Endometrium (tissue), 2 donors: Measurements from ENCODE around the gene TRPM2.
"Not testable (repeated sequence)": the region's sequence is repeated elsewhere in the genome, so short reads cannot be mapped to it uniquely, and the experiment has no call there.

Experiments used
- FAIRE-seq: peaks from 2 replicates; lab custom pipeline; 2012; peaks lifted over from hg19 to GRCh38; lab: Jason Lieb, UNC
- donor health status: control.
- donor health status: control.

TRPM2 gene

DNA sequence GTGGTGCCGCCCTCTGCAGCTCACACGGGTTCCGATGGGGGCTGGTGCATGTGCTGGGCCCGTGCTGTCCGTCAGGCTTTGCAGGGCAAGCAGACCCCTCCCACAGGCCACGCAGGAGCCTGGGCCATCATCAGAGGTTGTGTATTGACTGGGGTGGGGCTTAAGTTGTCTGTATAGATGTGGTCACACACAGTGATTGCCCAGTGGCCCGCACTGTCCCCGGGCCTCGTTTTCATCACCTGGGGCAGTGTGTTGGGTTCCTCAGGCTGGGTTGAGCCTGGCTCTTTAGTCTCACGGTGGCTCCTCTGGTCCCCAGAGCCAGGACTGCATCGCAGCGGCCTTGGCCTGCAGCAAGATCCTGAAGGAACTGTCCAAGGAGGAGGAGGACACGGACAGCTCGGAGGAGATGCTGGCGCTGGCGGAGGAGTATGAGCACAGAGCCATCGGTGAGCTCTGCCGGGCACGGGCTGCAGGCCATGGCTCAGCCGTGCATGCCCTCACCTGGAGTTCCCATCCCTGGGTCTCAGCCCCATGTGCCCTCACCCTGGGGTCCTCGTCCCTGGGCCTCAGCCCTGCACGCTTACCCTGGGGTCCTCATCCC, 44.1 kb downstream of the TRPM2 start:
- no peak for FAIRE-seq

DNA sequence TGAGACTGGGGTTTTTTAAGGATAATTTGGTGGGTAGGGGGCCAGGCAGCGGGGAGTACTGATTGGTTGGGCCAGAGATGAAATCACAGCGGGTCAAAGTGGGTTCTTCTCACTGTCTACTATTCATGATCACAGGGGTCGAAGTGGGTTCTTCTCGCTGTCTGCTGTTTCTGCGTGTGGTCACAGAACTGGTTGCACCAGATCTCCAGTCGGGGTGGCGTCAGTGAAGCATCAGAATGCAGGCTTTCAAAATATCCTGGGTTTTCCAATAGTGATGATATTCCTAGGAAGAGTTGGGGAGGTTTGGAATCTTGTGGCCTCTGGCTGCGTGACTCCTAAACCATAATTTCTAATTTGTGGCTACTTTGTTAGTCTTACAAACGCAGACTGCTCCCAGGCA, 45.1 kb downstream of the TRPM2 start:
- FAIRE-seq: no peak

DNA sequence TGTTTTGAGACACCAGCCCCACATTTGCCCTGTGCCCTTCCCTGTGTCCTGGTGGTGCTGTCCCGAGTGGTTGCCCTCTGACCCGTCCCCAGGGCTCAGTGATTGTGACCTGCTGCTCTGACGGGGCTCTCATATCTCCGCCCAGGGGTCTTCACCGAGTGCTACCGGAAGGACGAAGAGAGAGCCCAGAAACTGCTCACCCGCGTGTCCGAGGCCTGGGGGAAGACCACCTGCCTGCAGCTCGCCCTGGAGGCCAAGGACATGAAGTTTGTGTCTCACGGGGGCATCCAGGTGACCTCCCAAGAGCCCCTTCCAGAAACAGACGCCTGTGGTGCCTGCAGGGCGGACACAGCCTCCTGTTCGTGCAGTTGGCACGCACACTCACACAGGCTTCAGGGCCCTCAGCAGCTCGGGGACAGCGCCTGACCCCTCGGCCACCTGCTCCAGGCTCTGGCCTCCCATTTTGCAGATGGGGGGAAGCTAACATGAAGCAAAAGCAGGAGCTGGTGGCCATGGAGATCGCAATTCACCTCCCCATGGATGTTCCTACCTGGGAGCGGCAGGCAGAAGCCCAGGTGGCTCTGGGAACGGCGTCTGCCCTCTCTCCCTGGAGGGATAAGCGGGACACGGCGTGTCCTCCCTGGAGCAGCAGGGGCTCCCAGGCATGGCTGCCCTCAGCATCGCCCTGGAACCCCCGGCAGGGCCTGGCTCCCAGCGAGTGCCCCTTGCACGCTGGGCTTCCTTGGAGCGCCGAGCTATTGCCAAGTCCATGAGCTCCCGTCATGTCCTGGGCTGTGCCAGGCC, 45.9 kb downstream of the TRPM2 start:
- no peak for FAIRE-seq

DNA sequence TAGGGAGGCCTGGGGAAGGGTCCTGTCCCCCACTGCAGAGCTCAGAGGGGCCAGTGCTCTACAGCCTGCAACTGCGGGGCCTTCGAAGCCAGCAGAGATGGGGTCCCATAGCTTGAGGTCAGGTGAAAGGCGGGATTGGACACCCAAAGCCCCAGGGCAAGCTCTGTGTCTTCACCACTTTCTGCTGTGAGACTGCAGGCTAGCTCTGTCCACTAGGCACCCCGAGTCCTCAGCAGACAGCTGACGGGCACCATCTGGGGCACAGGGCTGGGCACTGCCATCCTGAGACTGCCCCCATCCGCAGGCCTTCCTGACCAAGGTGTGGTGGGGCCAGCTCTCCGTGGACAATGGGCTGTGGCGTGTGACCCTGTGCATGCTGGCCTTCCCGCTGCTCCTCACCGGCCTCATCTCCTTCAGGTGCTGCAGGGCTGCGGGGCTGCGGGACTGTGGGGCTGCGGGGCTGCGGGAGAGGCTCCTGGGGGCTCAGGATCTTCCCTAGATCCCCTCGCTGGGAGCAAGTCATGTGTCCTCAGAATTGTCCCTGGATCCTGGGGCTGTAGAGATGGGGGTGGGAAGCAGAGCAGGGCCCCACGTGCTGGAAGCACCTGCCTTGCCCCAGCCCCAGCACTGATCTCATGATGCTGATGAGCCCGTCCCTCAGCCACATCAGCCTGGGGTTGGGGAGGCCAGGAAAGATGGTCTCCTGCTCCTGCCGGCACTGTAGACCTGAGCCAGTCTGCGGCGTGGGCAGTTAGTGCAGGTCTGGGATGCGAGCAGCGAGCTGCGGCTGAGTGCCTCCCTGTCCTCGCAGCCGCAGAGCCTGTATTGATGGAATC, 46.8 kb downstream of the TRPM2 start:
- FAIRE-seq: no peak

DNA sequence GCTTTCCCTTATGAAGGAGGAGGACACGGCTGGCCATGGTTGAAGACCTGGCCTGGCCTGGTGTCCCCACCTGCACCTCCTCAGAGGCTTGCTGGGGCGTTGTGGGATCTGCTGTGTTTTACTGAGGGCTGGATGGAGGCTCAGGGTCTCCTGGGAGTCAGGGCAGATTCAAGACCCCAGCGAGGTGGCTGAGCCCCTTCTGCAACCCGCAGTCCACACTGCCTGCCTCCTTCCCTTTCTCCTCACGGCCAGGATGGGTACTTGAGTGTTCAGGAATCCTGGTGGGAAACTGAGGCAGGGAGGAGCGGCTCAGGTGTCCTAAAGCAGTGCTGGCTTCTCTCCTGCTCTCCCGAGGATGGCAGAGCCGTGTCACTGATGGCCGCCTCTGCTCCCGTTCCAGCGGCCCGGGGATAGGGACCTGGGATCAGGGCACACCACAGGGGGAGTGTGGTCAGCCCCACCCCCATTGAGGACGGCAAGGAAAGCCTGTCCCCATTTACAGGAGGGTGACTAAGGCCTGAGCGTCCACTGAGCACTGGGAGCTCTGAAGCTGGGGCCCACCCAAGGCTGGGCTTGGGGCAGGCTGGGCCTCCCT, 47.5 kb downstream of the TRPM2 start:
- no peak for FAIRE-seq

DNA sequence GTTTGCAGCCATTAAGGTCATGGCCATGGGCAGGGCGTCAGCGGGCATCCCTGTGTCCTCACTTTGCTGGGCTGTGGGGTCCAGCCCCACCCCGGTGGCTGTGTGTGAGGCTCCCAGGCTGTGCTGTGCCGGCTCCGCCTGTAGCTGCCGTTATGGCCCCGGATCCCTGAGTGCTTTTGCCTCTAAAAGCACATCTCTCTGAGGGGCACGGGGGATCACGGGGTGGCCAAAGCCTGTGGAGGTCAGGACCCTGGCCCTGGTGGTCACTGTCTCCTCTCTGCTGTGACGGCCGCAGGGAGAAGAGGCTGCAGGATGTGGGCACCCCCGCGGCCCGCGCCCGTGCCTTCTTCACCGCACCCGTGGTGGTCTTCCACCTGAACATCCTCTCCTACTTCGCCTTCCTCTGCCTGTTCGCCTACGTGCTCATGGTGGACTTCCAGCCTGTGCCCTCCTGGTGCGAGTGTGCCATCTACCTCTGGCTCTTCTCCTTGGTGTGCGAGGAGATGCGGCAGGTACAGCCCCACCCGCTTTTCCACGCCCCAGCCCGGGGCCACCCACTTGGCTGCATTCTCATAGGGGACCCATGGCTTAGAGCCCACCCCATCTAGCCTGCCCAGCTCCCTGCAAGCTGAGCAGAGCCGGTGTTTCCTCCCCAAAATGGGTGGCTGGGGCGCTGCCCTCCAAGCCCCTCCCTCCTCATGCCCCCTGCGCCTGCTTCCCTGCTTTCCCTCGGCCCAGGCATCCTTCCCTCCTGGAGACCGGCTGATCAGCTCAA, 48.2 kb downstream of the TRPM2 start:
- no peak for FAIRE-seq

DNA sequence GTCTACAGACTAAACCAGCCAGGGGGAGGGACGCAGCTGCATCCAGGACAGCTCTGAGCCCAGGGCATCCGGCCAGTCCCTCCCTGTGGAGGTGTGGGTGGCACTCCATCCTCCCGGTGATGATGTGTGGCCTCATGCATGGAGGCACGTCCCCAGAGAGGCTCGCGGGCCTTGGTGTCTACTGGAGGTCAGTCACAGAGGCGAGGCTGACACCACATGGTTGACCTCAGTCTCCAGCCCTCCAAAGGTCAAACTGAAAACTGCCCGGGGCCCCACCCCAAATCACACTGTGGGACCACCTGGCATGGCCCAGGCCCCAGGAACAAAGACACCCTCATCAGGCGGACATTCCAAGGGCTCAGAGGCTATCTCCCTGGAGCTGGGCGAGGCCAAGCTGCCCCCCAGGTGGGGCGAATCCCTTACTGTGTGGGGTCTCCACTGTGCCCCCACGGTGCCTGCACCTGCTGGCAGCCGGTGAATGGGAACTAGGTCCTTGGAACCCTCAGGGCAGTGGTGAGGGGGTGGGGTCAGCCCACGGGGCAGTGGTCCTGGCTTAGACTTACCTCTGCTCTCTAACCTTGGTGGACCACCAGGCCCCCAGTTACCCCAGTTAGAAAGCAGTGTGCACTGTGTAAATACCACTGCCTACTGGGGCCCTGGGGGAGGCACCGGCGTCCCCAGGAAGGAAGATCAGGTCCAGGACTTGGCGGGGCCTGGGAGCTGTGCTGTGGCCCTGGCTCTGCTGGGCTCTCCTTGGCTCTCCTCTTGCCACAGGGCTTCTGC, 49.1 kb downstream of the TRPM2 start:
- no peak for FAIRE-seq

DNA sequence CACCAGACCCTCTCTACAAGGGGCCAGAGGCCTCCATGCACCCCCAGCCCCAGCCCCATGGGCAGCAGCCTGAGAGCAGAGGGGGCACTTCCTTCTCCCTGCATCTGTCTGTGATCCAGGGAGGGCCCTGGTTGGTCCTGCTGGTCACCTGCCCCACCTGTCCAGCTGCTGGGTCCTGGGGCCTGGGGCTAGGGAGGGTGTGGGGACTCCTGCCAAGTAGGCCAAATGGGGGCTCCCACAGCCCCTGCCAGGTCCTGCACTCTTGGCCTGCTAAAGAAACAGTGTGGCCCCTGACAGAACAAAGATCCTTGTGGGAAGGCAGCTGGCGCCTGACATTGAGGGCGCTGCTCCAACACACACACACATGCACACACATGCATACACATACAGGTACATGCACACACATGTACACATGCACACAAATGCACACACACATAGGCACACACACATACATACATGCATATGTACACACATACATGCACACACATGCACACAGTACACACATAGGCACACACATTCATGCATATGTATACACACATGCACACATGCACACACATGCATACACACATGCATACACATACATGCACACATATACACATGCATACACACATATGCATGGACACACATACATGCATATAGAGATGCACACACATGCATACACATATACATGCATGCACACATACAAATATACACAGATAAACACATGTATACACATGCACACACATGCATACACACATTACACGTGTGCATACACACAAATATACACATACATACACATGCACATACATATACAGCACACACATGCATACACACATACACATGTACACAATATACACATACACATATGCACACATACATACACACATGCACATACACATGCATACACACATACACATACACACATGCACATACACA, 49.9 kb downstream of the TRPM2 start:
- FAIRE-seq: no peak

DNA sequence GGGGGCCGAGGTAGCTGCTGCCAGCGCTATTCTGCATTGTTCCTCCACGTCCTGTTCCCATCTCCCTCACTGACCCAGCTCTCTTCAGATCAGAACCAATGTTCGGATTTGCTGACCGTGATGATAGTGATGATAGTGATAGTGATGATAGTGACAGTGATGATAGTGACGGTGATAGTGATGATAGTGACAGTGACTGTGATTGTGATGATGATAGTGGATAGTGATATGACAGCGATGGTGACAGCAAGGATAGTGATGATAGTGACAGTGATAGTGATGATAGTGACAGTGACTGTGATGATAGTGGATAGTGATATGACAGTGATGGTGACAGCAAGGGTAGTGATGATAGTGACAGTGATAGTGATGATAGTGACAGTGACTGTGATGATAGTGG, 51.1 kb downstream of the TRPM2 start:
- FAIRE-seq: not testable (repeated sequence)

DNA sequence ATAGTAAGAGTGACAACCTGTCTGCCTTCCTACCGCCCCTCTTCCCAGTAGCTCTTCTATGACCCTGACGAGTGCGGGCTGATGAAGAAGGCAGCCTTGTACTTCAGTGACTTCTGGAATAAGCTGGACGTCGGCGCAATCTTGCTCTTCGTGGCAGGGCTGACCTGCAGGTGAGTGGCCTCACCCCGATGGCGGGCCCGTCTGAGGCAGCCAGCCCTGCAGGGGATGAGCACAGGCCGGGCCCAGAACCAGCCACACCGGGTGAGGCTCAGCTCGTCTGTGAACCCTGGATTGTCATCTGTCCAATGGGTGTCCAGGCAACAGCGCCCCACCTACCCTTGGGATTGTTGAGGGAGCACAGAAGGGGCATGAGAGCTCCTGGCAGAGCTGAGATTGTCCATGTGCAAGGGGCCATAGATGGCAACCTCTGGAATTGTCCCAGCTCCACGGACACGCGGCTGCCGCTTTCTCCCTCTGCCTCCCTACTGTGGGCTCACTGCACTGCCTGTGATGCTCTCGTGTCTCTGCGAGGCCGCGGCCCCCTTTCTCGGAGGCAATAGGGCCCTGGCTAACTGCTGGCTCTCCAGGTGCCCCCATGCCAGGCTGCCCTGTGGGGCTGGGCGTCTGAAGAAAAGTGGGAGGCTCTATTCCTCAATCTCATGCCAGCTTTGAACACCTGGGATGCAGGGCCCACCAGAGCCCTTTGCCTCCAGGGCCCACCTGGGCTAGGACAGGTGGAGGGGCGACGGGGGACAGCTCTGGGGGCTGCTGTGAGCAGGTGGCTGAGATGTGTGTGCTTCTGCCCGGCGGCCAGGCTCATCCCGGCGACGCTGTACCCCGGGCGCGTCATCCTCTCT, 51.9 kb downstream of the TRPM2 start:
- no peak for FAIRE-seq

DNA sequence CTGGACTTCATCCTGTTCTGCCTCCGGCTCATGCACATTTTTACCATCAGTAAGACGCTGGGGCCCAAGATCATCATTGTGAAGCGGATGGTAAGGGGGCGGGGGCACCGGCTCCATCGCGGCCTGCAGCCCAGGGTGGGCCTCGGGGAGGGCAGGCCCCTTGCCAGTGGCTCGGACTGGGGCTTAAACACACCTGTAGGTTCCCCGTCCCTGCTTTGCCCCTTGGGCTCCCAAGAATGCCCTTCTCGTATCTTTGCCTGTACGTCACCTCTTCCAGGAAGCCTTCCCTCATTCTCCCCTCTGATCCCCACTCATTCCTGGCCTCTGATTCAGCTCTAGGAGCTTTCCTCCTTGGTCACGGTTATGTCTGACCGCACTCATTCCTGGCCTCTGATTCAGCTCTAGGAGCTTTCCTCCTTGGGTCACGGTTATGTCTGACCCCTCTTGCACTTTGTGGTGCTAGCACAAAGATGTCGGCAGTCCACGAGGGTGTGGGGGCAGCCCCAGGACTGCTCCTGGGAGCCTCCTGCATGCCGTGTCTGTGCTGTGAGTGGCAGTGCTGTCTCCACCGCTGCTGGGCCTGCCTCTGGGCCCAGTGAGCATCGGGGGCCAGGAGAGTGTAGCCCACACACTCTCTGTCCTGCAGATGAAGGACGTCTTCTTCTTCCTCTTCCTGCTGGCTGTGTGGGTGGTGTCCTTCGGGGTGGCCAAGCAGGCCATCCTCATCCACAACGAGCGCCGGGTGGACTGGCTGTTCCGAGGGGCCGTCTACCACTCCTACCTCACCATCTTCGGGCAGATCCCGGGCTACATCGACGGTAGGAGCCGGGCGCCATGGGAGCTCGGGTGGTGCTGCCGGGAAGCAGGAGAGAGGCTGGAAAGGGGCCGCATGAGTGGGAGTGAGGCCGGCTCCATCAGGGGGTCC, 52.8 kb downstream of the TRPM2 start:
- FAIRE-seq: no peak

DNA sequence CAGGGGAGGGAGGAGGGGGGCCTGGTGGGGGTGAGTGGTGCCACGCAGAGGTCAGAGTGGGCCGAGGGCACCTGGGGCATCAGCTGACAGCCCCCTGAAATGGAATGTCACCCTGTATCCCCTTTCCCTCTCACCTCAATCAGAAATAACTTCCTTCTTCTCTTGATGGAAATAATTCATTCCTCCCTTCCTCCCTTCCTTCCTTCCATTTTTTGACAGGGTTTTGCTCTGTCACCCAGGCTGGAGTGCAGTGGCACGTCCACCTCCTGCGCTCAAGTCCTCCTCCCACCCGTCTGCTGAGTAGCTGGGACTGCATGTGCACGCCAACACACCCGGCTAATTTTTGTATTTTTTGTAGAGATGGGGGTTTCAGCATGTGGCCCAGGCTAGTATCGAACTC, 53.5 kb downstream of the TRPM2 start:
- FAIRE-seq: no peak

DNA sequence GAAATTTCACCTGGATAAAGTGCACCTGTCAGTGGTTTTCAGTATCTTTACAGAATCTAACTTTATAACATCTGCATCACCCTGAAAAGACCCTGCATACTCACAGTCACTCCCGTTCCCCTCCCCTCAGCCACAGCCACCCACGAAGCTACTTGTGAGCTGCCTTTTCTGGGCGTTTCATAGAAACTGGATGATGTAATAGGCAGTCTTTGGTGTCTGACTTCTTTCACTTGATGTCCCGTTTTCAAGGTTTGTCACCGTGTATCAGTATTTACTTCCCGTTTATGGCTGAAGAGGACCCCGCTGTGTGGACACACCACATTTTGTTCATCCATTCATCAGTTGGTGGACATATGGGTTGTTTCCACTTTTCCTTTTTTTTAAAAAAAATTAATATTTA, 54.1 kb downstream of the TRPM2 start:
- no peak for FAIRE-seq

DNA sequence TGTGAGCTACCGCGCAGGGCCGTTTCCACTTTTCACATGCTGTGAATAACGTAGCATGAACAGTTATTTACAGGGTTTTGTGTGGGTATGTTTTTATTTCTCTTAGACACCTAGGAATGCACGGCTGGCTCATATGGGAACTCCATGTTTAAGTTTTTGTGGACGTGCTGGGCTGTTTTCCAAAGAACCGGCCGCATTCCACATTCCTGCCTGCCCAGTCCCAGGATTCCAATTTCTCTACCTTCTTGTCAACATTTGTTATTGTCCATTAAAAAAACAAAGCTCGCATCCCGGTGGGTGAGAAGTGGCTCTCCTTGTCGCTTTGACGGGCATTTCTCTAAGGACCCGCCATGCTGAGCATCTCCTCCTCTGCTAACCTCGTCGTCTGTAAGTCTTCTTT, 54.8 kb downstream of the TRPM2 start:
- FAIRE-seq: no peak

DNA sequence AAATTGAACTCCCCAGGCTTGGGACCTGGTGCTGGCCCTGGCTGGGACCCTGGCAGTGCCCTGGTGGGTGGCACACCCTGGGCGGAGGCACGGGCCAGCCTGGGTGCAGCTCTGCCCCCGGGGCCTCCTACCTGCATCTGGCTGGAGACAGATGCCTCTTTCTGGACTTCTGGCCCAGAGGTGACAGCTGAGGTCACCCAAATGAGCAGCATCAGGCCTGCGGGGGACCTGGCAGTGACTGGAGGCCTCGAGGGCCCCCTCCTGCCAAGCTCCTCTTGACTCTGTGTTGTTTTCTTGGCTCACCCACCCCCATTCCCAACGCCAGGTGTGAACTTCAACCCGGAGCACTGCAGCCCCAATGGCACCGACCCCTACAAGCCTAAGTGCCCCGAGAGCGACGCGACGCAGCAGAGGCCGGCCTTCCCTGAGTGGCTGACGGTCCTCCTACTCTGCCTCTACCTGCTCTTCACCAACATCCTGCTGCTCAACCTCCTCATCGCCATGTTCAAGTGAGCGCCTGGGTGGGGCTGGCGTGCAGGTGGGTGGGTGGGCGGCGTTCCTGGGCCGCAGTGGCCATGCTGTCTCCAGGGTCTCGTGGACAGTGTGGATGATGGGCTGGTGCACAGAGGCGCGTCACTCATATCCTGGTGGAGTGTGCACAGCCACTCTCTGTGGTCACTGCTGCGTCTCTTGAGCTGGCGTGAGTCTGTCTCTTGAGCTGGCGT, 60.3 kb downstream of the TRPM2 start:
- no peak for FAIRE-seq

DNA sequence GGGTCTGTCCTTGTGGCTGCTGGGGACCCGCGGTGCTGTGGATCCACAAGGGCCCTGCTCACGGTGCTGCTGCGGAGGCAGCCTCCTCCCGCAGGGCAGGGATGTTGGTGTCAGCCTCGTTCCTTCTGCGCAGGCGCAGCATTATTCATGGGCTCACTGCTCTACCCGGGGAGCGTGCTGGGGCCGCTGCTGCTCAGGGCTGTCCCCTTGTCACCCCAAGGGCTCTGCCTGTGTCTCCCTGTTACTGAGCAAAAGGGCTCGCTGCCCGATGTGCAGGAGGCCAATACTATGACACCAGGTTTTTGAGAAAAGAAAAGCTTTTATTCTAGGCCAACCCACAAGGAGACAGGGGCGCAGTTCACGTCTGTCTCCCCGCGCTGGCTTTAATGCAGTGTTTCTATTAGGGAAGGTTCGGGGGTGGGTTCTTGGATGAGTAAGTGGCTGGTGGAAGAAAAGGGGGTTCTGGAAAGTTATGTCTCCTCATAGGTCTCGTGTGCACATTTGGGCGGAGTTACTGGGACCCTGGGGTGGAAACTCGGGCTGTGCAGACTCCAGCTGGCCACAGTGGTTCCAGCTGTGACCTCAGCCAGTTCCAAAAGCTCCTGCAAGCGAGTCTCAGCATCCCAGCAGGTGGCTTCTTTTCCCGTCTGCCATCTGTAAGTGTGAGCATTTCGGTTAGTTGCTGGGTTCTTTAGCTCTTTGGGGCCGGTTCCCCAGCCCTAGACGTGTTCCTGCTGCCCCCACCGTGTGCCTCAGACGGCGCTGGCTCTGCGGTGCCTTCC, 61.1 kb downstream of the TRPM2 start:
- no peak for FAIRE-seq
